NCI-H446 (cell line): ENCODE measurements around the gene STARD8.
"Not testable (repeated sequence)": the region's sequence is repeated elsewhere in the genome, so short reads cannot be mapped to it uniquely, and the experiment has no call there.

ENCODE experiments used
- DNase-seq, 2 experiments: peaks; one replicate each; lab custom pipeline; 2025; lab: John Stamatoyannopoulos, UW

The STARD8 gene

GRCh38 chrX:68659786-68660185, 12.3 kb downstream of the STARD8 start:
- no peak for DNase-seq

- no peak for DNase-seq
These were observed 13.3 kb downstream of the STARD8 start for GRCh38 chrX:68660746-68661145.

DNA sequence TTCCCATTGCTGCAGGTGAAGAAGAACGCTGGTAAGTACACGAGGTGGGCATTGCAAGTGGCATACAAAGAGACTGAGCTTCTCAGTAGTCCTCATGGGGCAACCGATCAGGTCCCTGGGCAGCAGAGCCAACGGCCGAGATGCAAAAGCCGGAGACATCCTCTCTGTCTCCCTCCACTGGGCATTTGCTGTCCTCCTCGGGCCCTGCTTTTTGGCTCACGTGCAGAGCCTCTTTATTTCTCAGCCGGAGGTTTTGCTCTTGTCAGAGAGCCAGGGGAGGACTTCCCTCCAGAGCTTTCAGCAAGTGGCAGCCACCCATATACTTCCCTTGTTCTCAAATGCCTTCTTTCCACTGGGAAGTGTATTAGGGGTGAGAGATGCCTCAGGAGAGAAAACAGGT, 18.0 kb downstream of the STARD8 start:
- no peak for DNase-seq

DNA sequence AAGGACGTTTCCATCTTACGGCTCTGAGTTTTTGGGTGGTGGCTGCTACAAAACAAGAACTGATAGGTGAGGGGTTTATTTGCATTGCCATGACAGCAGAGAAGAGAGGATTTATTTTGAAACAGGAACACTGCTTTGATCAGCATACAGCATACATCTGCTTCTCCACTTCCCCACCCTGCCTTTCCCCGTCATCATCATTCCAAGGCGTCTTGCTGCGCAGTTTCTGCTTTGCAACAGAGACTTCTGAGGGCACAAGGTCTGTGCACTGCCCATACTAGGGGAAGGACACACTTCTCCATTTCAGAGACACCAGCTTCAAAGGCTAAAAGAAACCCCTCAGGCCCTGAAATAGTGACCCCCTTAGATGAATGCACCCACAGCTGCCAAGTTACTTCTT, 19.1 kb downstream of the STARD8 start:
- no peak for DNase-seq

DNA sequence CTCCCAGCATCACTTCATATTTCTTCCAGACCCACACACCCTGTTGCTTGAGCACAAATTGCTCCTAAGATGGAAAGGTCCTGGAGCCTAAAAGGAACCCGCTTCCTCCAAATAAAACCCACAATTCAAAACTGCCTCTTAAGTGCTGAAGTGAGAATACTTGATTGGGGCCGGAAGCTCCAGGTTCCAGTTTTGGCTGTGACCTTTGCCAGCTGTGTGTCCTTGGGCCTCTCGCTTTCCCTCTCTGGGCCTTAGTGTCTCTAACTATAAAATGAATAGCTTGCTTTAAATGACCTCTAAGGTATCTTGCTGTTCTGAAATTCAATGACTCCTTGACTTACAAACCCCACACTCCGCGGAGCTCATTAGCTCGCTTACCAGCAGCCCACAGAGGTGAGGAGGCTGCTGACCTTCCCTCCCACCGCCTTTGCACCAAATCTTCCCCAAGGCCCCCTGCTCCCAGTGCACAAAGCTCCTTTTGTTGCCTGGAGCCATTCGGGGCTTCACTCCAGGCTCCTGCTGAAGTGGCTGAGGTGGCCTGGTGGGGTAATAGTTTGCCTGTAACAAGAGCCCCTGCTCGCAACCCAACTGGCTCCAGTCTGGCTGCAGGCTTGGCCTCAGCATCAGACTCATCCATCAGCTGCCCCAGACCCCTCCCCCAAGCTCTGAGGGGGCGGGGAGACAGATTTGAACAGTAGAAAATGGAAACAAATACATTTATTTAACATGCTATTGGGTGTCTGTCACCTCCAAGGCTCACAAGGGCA, 21.8 kb downstream of the STARD8 start:
- no peak for DNase-seq

- DNase-seq, result no peak
These were observed 22.4 kb downstream of the STARD8 start for GRCh38 chrX:68669871-68670270.

- DNase-seq, result no peak
These were observed 23.8 kb downstream of the STARD8 start for GRCh38 chrX:68671221-68671620.

DNA sequence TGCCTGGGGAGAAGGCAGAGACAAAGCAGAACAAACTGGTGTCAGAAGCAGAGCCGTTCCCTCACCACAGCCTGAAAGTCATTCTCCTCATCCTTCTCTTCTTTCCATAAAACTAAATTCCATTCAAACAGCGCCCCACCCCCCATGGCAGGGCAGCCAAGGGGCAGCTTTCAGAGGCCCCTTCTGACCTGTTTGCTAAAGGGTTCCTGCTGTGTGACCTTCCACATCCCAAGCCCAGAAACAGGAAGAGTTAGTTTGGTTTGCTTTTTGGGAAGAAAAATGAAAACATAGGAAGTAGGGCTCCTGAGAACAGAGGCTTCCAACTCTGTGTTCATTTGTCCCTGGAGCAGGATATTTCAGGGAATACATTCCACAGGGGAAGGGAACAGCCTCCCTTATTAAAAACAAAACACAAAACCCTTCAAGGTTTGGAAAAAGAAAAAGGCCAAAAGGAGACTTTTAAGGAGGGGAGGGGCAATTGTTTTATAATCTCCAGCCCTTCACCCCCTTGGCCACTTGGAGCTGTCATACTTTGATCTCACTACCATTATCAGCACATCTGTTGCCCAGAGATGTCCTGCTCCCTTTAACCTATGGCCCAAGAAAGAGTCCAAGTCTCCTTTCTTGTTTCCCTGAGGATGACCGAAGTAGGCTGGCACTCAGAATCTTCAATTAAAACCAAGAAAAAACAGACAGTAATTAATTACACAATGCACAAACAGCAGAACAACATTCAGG, 25.3 kb downstream of the STARD8 start:
- DNase-seq, result no peak

DNA sequence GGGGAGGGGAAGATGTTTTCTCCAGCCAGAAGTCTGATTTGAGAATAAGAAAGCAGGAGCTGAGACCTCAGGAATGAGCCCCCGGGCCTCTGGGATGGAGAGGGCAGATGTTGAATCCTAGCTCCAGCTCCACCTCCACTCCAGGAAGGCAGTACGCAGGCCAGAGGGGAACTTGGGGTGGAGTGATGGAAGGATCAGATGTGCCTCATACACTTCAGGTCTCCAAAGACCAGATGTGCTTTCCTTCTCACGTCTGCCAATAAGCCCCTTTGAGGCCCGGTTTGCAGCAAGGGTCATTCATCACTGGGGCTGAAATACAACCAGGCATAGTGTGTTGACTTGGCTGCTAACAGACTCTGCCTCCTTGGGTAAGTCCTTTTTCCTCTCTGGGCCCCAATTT, 28.1 kb downstream of the STARD8 start:
- no peak for DNase-seq

- no peak for DNase-seq
These were observed 28.9 kb downstream of the STARD8 start for GRCh38 chrX:68676335-68676734.

GRCh38 chrX:68677998-68678397, 30.5 kb downstream of the STARD8 start:
- no peak for DNase-seq

DNA sequence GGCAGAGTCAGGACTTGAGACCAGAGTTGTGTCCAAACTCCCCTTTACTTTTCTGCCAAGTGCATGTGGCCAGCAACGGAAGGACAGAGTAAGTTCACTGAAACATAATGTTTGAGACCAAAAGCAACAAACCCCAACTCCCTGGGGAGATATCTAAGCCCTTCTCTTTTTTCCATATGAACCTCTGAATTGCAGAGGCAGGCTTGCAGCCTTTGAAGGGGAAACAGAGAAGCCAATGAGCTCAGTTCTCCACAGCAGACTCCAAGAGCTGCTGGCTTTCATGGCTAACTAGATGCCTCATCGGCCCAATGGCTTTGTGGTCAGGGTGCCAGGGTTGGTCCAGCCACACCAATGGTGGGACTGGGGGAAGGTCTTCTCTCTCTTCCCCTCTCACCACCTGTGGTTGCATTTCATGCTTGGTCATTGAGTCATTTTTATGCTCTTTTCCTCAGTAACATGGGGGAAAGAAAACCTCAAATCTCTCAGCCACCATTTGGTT, 34.0 kb downstream of the STARD8 start:
- DNase-seq, result no peak

- DNase-seq, result no peak
These were observed 35.3 kb downstream of the STARD8 start for GRCh38 chrX:68682790-68683189.

- DNase-seq, result no peak
These were observed 36.1 kb downstream of the STARD8 start for GRCh38 chrX:68683580-68683979.

DNA sequence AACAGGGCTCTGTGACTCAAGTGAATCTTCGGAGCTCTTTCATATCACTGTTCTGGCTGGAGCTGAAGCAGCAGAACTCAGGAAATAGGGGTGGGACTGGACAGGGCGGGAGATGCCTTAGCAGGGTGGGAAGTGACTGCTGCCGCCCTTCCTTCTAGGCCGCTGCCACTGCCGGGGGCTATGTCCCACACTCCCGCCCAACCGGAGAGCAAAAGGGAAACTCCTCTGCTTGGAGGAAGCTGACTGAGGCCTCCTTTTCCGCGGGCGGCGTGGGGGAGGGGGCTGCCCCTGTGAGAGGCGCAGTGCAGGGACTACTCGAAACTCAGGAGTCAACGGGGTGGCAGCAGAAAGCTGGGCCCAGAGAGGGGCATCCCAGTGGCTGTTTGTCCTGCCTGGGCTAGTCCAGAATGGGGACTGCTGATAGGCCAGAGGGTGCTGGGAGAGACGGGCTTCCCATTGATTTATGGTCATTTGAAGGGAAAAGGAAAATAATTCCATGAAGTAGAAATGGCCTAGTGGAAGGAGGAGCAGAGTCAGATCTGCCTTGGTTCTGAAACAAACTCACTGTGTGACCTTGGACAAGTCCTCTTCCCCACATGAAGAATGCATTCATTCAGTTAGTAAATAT, 36.9 kb downstream of the STARD8 start:
- no peak for DNase-seq

- no peak for DNase-seq
These were observed 37.4 kb downstream of the STARD8 start for GRCh38 chrX:68684919-68685304.

DNA sequence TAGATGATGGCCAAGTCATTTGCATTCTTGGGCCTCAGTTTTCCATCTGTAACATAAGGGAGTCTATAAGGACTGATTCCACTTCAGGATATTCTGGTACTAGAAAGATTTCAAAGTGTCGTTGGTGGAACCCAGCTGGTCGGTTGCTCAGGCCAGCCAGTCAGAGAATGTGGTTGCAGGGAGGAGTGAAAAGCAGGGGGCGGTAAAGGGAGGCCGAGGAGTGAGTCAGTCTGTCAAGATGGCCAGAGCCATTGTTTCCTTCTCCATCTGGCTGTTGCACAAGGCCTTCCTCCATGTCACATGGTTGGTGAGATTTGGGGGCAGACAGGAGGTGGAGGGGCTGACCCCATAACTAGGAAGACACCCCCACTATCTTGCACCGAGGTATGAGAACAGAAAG, 38.2 kb downstream of the STARD8 start:
- no peak for DNase-seq

- DNase-seq, result no peak
These were observed 38.9 kb downstream of the STARD8 start for GRCh38 chrX:68686097-68686977.

GRCh38 chrX:68688931-68689330, 41.5 kb downstream of the STARD8 start:
- DNase-seq, result not testable (repeated sequence)

DNA sequence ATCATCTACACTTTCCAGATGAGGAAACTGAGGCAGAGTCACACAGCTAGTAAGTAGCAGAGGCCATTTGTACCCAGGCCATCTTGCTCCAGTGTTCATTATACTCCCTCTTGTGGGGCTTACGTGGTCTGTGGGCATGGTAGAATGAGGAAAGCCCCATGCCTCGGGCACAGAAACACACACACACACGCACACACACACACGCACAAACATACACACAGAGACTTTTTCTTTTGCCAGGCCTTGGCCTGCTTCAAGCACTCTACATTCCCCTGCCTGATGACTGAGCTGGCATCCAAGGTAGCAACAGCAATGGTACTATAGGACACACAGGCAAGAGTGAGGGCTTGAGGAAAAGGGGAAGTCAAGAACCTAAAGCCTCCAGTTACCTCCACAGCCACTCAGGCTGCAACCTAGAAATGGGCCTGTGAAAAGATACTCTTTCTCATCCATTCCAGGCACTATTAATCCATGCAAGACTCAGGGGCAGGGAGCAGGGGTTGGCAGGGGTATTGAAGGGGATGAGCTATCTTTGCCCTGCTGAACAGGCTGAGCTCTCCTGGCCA, 43.6 kb downstream of the STARD8 start:
- DNase-seq, result no peak

DNA sequence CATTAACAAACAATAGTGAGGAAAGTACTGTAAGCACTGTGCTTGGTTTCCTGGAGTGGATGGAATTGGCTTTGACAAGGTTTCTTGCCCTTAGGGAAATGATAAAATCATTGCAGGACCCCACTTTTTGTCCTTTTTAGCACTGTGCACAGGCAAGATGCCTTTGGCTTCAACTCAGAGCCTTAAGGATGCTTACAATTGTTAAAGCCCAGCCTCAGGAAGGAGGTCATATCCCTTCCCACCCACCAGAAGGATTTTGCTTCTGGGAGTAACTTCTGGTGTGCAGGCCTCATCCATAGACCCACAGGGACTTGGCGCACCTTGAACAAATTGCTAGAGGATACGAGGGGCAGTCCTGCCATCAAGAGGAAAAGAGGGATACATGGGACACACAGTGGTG, 44.5 kb downstream of the STARD8 start:
- no peak for DNase-seq

DNA sequence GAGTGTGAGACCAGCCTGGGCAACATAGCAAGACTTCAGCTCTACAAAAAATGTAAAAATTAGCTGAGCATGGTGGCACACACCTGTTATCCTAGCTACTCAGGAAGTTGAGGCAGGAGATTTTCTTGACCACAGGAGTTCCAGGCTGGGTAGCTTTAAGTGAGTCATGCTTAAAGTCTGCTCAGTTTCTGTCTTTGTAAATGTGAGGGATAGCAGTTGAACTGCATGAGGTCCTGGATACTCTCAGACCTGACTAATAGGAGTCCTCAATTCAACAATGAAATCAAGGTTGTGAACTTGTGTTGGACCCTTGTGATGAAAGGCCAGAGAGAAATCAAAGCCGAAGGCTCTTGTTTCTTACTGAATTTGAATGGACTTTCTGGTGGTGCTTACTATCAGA, 45.2 kb downstream of the STARD8 start:
- no peak for DNase-seq
